Measurements from ENCODE around the gene AIMP1. TPM values are rescaled to one million over a fixed set of nuclear protein-coding genes. Genes with fewer than 3 reads are reported as not detected.

The AIMP1 gene
- total RNA-seq, 1 experiment from 2014 or later, result 60.4 TPM

DNA sequence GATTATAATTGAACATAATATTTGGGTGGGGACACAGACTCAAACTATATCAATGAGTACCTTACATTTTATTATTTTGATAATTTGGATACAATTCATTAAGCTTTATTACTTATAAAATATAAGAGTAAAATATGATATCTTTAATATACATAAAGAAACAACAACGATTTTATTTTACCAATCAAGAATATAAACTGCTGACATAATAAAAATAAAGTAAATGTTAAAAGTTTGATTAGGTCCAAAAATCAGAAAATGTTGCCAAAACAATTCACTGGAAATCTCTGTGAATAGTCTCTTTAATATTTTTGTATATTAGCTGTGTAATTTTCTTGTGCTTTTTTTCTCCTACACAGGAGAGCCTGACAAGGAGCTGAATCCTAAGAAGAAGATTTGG, 30.8 kb downstream of the AIMP1 start:
- intact Hi-C loops (cut with micrococcal nuclease; ENCODE audit: unreplicated experiment), result no loop called here
- H3K9me3 Mint-ChIP-seq (ENCODE audit: low read depth, unreplicated experiment), result no peaks in the 10 kb centered on the region
- no peak for DNase-seq
- H3K4me3 Mint-ChIP-seq (ENCODE audit: low read depth, unreplicated experiment), result no peak overlapping the region
- TF ChIP-seq, protein P1, sequence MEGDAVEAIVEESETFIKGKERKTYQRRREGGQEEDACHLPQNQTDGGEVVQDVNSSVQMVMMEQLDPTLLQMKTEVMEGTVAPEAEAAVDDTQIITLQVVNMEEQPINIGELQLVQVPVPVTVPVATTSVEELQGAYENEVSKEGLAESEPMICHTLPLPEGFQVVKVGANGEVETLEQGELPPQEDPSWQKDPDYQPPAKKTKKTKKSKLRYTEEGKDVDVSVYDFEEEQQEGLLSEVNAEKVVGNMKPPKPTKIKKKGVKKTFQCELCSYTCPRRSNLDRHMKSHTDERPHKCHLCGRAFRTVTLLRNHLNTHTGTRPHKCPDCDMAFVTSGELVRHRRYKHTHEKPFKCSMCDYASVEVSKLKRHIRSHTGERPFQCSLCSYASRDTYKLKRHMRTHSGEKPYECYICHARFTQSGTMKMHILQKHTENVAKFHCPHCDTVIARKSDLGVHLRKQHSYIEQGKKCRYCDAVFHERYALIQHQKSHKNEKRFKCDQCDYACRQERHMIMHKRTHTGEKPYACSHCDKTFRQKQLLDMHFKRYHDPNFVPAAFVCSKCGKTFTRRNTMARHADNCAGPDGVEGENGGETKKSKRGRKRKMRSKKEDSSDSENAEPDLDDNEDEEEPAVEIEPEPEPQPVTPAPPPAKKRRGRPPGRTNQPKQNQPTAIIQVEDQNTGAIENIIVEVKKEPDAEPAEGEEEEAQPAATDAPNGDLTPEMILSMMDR (IDR thresholded peaks at IDR 0.05; ENCODE audit: unreplicated experiment), result no peak
- H3K27me3 Mint-ChIP-seq (ENCODE audit: unreplicated experiment), result no peaks in the 10 kb centered on the region
- no TSS peak for BruUV-seq (replicated peaks)
- CTCF ChIA-PET, result no interaction called here
- peaks cover 13% of the 10 kb centered on the region for H3K4me1 Mint-ChIP-seq (ENCODE audit: low read depth, unreplicated experiment)
- H3K27ac Mint-ChIP-seq (ENCODE audit: unreplicated experiment), result no peak overlapping the region
- peaks cover 10% of the 10 kb centered on the region for H3K36me3 Mint-ChIP-seq (ENCODE audit: insufficient read depth, unreplicated experiment)

DNA sequence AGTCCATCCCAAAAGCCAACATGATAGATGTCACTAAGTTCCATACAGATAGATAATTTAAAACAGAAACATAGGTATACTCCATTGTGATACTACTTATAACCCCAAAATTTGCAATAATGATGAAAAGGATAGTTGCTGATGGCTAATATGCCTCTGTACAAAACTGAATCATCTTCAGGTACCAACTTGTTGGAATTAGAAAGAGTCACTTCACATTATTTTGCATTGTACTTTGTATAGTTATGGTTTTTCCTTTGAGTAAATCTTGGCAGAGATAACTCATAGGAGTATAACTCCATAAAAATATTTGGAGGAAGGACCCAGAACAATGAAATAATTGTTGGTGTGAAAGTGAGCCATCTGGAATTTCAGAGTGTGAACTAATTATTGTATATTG, 34.7 kb downstream of the AIMP1 start:
- CTCF ChIA-PET, result no interaction called here
- Mint-ChIP-seq H3K4me3 (ENCODE audit: low read depth, unreplicated experiment) (no peak overlapping the region), H3K9me3 (ENCODE audit: low read depth, unreplicated experiment) (no peaks in the 10 kb centered on the region), H3K36me3 (ENCODE audit: insufficient read depth, unreplicated experiment) (peaks cover 10% of the 10 kb centered on the region), H3K4me1 (ENCODE audit: low read depth, unreplicated experiment) (no peaks in the 10 kb centered on the region), H3K27me3 (ENCODE audit: unreplicated experiment) (no peaks in the 10 kb centered on the region), H3K27ac (ENCODE audit: unreplicated experiment) (no peak overlapping the region)
- no TSS peak for BruUV-seq (replicated peaks)
- DNase-seq, result no peak
- TF ChIP-seq, protein P1 (IDR thresholded peaks at IDR 0.05; ENCODE audit: unreplicated experiment), result no peak
- intact Hi-C loops (cut with micrococcal nuclease; ENCODE audit: unreplicated experiment), result no loop called here

DNA sequence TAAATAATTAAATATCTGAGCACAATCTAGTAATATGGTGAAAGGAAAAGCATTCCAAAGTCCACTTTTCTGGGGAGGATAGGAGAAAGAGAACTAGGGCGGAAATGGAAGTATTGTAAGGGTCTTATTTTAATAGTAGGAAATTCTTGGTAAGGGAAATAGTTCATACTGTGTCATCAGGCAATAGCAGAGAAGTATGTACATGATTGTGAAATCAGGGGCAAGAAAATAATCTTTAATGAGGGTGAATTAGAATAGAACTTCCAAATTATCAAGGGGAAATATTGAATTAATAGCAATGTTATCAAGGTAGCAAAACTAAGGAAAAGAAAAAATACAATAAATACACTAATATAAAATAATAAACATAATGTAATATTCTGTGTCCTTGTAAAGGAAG, 37.4 kb downstream of the AIMP1 start:
- no peak overlapping the region for H3K27ac Mint-ChIP-seq (ENCODE audit: unreplicated experiment)

DNA sequence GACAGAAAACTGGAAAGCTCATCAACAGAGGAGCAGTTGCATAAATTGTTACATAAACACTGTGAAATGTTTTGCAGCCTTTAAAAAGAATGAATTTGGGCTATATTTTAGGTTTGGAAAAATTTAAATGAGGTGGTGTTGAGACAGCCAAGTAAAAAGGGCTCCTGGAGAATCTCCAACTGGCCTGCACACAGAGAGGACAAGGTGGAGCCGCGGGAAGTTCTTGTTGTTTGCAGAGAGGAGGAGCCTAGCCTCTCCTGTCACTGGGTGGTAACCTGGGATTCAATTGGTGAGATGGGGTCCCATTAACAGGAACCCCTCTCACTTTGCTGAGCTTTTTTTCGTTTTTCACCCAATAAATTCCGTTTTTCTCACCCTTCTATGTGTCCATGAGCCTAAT, 38.8 kb downstream of the AIMP1 start:
- CTCF ChIA-PET, result no interaction called here
- H3K4me3 Mint-ChIP-seq (ENCODE audit: low read depth, unreplicated experiment), result no peak overlapping the region
- intact Hi-C loops (cut with micrococcal nuclease; ENCODE audit: unreplicated experiment), result no loop called here
- BruUV-seq (replicated peaks), result no TSS peak
- no peaks in the 10 kb centered on the region for H3K27me3 Mint-ChIP-seq (ENCODE audit: unreplicated experiment)
- no peak overlapping the region for H3K27ac Mint-ChIP-seq (ENCODE audit: unreplicated experiment)
- DNase-seq, result no peak
- no peaks in the 10 kb centered on the region for H3K9me3 Mint-ChIP-seq (ENCODE audit: low read depth, unreplicated experiment)
- no peaks in the 10 kb centered on the region for H3K36me3 Mint-ChIP-seq (ENCODE audit: insufficient read depth, unreplicated experiment)
- H3K4me1 Mint-ChIP-seq (ENCODE audit: low read depth, unreplicated experiment), result no peaks in the 10 kb centered on the region
- TF ChIP-seq, protein P1 (IDR thresholded peaks at IDR 0.05; ENCODE audit: unreplicated experiment), result no peak

More for the DNA sequence above, 37.4 kb downstream of the AIMP1 start:
- CTCF ChIA-PET, result no interaction called here
- Mint-ChIP-seq H3K9me3 (ENCODE audit: low read depth, unreplicated experiment) (no peaks in the 10 kb centered on the region), H3K36me3 (ENCODE audit: insufficient read depth, unreplicated experiment) (peaks cover 6% of the 10 kb centered on the region), H3K4me1 (ENCODE audit: low read depth, unreplicated experiment) (no peaks in the 10 kb centered on the region), H3K27me3 (ENCODE audit: unreplicated experiment) (no peaks in the 10 kb centered on the region), H3K4me3 (ENCODE audit: low read depth, unreplicated experiment) (no peak overlapping the region)
- no peak for DNase-seq
- TF ChIP-seq, protein P1 (IDR thresholded peaks at IDR 0.05; ENCODE audit: unreplicated experiment), result no peak
- BruUV-seq (replicated peaks), result no TSS peak
- intact Hi-C loops (cut with micrococcal nuclease; ENCODE audit: unreplicated experiment), result no loop called here

DNA sequence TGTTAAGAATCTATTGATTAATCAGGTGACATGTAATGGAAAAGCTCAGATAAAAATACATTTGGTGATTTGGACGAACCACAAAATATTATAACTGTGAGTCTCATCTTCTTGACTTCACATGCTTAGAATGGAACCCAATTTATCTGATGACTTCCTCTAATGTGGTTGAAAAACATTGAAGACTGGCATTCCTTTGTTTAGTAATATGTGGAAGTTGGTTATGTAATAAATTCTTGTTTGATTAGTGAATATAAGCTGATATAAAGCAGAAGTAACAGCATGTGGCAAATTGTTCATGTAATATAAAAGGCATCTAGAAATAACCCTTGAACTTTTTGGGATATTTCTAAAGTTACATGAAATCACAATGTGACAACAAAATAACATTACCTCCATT, 42.5 kb downstream of the AIMP1 start:
- H3K27ac Mint-ChIP-seq (ENCODE audit: unreplicated experiment), result no peak overlapping the region

More for the DNA sequence above, 42.5 kb downstream of the AIMP1 start:
- Mint-ChIP-seq H3K9me3 (ENCODE audit: low read depth, unreplicated experiment) (no peaks in the 10 kb centered on the region), H3K36me3 (ENCODE audit: insufficient read depth, unreplicated experiment) (no peaks in the 10 kb centered on the region), H3K4me3 (ENCODE audit: low read depth, unreplicated experiment) (no peak overlapping the region), H3K4me1 (ENCODE audit: low read depth, unreplicated experiment) (no peaks in the 10 kb centered on the region), H3K27me3 (ENCODE audit: unreplicated experiment) (no peaks in the 10 kb centered on the region)
- CTCF ChIA-PET, result no interaction called here
- no TSS peak for BruUV-seq (replicated peaks)
- no peak for DNase-seq
- intact Hi-C loops (cut with micrococcal nuclease; ENCODE audit: unreplicated experiment), result no loop called here
- TF ChIP-seq, protein P1 (IDR thresholded peaks at IDR 0.05; ENCODE audit: unreplicated experiment), result no peak

Measured in Calu3 (cell line).